Melanocyte of skin (primary cell): ENCODE results near the gene STAC. TPM values are rescaled to one million over a fixed set of nuclear protein-coding genes. Genes with fewer than 3 reads are reported as not detected.

ENCODE experiments used
- total RNA-seq, 2 donors: library from RNA; depleted of rRNA; stranded (reverse); fragments of >200 nt; gene quantifications; 2 replicates each; pipeline ENCODE4 v1.2.3, GENCODE V29; 2012

Gene STAC, protein sequence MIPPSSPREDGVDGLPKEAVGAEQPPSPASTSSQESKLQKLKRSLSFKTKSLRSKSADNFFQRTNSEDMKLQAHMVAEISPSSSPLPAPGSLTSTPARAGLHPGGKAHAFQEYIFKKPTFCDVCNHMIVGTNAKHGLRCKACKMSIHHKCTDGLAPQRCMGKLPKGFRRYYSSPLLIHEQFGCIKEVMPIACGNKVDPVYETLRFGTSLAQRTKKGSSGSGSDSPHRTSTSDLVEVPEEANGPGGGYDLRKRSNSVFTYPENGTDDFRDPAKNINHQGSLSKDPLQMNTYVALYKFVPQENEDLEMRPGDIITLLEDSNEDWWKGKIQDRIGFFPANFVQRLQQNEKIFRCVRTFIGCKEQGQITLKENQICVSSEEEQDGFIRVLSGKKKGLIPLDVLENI
- under 1 TPM; under 0.01 to 0.33 TPM for total RNA-seq

DNA sequence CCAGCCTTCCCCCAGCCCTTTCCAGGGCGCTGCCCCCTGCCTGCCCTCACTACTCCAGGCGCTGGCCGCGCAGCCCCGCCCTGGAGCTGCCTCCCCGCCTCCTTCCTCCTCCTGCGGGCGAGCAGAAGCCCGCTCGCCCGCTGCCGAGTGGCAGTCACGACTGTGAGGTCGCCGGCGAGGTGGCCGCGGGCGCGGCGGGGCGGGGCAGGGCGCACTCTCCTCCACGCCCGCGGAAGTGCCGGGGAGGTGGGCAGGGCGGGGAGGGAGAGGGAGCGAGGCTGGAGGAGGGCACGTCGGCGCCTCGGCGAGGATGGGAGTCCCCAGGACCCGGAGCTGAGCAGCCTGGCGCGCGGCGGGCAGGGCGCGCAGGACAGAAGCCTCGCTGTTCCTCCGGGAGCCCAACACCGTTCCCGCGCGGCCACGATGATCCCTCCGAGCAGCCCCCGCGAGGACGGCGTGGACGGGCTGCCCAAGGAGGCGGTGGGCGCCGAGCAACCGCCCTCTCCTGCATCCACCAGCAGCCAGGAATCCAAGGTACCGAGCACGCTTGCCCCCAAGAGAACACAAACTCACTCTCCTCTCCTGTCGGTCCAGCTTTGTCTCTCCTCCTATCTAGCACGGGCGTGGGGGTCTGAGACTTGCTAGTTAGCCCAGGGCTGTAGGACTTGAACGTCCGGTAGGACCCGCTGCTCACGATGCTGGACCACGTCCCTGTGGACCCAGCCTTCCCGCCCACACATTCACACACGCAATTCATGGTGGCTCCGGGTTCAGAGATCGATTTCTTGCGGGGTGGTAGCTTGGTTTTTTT, at the start of gene STAC:
Gene STAC, plus strand, starts transcription at position 284 of the 811 bp plus-strand sequence. Its CDS starts 140 bp downstream, at position 424.

